NCI-H345 treated with DMSO at 0.1 percent for 48 hours (cell line): ENCODE data around the gene BLMH.

Experiments used
- DNase-seq: peaks from one replicate; lab custom pipeline; 2025; ENCODE audit not compliant: unreplicated experiment; lab: John Stamatoyannopoulos, UW

BLMH gene

DNA sequence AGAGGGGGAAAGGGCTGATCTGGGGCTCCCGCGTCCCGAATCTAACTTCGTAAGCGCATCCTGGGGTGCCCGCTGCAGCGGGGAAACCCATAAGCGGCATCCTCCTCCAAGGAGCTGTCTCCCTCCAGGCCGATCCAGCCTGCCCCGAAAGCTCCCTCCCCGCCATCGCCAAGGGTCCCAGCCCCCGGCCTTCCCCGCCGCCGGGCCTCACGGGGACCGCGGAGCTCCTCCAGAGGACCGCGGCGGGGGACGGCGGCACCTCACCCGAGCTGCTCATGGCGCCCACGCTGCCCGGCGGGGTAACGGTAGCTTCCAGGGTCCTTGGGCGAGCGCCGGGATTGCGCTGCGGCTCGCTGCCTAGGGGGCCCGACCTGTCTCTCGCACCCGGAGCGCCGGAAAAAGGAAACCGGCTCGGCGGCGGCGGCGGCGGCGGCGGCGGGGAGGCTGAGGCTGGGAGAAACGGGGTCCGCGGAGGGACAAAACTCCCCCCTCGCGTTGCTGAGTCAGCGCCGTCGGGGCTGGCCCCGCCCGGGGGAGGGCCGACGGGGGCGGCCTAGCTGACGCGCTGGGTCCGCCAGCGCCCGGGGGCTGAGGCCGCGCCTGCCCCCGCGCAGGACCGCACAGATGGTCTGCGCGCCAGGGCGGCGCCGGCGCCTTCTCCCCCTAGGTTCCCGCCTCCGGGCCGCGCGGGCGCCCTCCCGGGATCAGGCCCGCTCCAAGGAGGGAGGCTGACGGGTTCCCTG lies at the start of gene BLMH:
BLMH (minus strand) TSS at position 402 of the 743 bp plus-strand sequence; CDS start at position 277, 125 bp downstream.
- DNase-seq = peak; percentile 28

- no peak for DNase-seq
Observed at GRCh38 chr17:30340801-30341356, 49.1 kb upstream of the BLMH start.

DNA sequence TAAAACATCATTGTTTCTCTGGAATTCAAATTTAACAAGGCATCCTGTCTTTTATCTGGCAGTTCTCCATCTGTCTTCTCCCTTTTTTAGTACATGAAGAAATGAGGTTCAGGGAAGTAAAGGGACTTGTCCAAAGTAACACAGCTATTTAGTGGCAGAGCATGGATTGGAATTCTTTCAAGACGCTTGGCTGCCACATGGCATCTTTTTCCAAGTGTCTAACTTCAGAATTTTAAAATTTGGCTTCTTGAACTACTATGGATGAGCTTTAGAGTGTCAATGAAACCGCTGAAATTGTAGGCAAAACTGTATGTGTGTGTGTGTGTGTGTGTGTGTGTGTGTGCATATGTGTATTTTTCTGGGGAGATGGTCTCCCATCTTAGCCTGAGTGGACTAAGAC lies 47.3 kb upstream of the BLMH start:
- DNase-seq = no peak

- no peak for DNase-seq
Observed at GRCh38 chr17:30337393-30337999, 45.8 kb upstream of the BLMH start.

- peak; percentile 64 for DNase-seq
Observed at GRCh38 chr17:30336369-30337171, 44.8 kb upstream of the BLMH start.

- DNase-seq = no peak
Observed at GRCh38 chr17:30334421-30334820, 42.7 kb upstream of the BLMH start.

DNA sequence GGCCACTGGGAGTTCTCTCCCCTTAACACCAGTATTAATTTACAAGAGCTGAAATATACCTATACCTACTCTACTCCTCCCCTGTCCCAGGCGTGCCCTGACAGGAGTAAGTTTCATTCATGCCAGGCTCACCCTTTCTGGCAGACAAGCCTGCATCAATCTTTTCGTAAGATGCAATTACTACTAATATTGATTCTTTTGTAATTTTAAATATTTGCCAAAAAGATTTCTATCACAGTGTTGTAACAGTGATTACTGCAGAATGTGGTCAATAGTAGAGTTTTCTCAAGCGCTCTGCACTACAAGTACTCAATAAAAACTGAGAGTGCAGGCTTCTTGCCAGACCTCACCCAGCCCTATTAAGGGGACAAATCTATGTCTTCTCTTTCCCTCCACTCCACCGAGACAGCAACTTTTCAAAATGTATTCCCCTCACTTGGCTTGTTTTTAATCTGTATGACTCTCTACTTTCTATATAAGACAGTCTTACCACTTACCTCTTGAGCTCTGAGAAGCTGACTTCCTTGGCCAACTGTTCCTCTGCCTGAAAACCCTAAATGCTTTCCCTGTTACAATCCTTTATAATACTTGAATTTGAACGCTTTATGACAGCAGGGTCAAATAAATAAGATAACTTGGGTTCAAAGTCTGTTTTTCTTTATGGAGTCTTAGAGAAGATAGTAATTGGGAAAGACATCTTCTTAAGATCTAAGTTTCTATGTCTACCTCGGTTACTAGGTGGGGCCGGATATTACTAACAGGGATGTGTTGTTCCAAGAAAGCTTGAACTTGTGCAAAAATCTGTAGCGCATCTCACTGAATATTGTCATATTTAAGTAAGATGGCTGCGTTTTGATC lies 42.0 kb upstream of the BLMH start, which contains the start of gene TMIGD1:
TMIGD1 (minus strand) TSS at position 555 of the 858 bp plus-strand sequence. CDS start 1,924 bp downstream, outside the sequence.
- no peak for DNase-seq

DNA sequence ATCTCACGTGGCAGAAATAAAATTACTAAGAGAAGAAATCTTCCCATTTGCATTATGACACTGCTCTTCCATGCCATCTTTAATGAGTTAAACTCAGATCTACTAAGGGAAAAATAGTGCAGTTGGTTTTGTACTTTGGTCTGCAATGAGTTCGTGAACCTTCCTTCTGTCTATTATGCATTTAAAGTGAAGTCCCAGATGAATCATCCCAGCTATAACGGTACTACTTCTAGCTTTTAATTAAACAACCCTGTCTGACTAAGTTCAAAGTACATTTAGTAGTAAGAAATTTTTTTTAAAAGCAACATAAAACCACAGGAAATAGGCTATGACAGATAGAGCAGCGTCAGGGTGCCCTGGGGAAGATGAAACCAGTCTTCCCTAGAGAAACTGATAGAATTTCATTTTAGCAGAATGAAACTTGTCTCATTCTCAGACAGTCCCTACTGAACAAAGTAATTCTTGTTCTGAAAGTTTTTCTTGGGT lies 40.4 kb upstream of the BLMH start:
- DNase-seq = no peak

DNA sequence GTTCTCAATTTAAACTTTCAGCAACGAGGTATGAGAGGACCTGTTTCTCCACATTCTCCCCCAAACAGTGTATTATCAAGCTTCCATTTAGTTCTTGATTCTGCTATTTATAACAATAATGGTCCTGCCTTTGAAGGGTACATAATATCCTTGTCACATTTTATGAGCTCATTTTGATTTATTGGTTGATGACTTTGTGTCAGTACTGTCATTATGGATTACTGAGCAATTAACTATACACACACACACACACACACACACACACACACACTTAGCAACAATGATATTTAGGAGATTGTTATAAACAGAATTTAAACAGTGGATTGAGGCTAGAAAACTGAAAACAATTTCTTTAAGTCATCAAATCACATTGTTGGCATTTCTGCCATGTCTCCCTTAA lies 35.1 kb upstream of the BLMH start:
- DNase-seq = no peak

DNA sequence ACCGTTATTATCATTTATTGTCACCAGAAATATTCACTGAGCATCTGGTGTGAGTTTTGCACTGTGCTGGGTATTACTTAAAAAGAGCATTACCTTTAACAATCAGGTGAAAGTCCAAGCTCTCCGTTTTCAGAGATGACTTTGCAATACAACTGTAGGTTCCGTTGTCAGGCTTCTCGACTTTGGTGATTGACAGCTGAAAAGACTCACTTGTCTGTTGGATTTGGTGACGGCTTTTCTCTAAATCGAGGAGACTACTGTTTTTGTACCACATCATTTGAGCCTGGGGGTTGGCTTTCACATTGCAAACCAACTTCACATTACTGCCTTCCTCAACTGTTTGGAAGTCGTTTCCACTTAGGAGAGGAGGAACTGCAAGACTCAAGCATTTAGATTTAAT lies 33.0 kb upstream of the BLMH start:
- no peak for DNase-seq

DNA sequence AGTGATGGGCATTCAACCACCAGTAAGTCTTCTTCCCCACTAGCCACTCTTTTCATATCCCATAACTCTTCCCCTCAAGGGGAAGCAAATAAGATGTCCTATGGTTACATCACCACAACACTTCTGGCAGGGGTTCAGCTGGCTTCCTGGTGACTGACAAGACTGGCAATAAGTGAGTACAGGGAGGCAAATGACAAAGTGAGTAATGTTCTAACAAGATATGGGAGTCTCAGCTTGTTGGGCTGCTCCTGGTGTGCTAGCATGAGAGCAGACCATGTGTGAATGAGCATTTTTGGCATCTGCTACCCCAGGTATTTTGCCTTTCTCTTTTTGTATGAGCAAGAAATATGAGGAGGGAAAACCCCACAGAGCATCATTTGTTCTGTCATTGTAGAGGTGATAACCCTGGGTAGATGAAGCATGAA lies 32.2 kb upstream of the BLMH start:
- peak; percentile 14 for DNase-seq

DNA sequence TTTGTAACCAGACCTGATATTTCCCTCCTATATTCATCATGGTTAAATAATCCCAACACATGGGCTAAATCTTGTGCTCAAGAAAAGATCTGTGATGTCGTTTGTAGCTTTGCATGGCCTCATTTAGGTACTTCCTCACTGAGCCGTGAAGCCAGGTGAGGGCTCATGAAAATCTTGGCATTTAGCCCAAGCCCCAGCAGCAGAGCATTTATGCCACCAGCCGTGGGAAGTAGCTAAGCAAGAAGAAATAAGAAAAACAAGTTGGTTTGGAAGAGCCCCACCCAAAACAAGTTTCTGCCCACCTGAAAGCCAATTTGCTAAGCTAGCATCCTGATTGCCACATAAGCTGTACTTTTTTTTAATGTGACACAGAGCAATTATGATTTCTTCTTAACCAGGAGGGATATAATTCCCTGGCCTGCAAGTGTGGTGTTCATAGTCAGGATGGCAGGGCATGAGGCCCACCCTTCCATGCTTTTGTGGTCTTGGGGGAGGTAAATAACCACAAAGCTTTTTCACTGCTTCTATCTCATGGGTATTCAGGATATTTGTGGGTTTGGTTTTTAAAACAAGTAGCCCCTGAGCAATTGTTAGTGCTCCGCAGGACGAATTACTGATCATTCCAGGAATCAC lies 31.6 kb upstream of the BLMH start:
- DNase-seq = peak; percentile 77

DNA sequence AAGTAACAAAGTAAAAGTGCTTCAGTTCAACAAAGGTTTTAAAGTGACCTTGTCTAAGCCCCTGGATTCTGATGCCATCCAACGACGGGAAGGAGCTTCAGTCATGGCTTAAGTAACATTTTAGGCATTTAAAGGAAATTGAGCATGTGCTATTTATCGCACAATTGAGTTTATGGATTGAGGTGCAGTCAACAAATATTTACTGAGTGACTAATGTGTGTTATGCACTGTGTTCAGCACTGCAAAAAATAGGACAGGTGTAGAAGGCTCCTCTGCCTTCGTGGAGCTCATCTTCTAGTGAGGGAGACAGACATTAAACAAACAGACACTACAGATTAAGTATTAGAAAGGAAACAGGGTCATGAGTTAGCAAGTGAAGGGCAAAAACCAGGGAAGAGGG lies 29.6 kb upstream of the BLMH start:
- DNase-seq = peak; percentile 92

DNA sequence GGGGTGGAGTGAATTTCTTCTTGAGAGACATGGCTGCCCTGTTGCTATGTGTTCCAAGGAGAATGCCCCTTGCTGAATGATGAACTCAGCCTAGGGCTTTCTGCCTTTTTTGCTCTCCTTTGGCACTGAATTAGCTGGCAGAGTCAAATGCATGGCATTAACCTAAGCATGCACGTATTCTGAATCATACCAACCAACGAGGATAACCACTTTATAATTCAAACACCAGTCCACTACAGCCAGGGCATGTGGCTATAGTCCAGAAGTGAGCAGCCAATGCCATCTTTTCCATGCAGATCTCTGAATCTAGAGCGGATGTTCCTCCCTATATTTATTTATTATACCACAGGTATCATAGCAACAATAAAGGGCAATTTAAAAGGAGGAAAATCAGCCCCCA lies 26.4 kb upstream of the BLMH start:
- no peak for DNase-seq

DNA sequence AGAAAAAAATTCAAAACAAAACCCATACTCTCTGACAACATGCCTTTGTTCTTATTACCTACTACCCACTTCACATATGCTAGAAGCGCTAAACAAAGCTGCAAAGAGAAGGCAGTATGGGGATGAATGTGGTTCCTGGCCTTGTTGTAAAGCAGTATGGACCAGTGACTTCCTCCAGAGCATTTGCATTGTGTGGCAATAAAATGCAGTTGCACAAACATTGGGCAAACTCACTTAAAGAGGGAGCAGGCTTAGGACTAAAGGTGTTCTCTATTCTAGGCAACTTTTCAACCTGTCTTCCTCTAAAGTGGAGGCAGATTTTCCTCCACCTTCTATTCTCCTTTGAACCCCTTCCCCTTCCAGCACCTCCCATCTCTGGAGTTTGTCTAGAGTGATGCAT lies 25.0 kb upstream of the BLMH start:
- no peak for DNase-seq

DNA sequence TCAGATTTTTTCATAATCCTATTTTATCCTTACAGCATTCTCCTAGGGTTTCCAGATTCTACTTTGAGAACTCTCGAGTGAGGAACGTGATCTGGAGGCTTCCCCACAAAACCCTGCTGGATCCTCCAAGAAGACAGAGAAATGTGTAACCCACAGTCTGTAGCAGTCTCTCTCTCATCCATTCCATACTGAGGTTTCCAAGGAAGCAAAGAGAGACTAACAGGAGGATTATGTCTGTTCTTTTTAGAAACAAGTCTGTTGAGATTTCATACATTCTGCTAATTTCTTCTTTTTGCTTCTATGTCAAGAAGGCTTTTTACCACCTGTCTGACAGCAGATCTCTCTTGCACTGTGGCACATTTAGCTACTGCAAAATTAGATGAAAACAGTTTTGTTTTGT lies 23.4 kb upstream of the BLMH start:
- no peak for DNase-seq

DNA sequence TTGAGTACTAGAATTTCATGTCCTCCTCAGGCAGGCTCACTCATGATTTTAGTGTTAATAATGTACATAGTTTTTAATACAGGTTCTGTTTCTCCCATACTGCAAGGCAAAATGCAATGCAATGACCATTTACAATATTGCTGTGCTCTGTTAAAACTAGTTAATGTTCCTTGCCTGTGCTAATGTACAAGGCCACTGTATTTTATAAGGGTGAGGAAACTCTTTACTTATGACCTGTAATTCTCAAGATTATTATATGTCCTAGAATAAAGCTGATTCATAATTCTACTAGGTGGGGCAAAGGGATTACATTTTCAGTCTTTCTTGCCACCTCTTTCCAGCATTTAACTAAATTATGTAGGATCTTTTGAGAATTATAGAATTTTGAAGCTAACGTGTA lies 22.7 kb upstream of the BLMH start:
- DNase-seq = no peak

DNA sequence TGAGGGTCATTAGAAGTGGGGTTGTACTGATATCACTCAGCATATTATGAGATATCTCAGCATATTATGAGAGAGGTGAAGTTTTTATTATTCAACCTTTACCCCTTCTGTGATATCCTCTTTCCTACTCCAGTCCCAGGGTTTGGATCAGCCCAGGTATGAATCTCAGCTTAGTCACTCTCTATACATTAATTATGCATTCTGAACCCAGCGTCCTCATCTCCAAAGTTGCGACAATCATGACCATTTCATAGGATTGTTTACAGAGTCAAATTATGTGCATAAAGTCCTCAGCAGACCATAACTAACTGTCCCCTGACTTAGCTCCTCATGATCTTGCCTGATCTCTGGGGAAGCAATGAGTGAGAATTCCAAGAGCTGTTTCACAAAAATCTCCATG lies 20.5 kb upstream of the BLMH start:
- no peak for DNase-seq

GRCh38 chr17:30310562-30310961 lies 18.8 kb upstream of the BLMH start:
- no peak for DNase-seq

DNA sequence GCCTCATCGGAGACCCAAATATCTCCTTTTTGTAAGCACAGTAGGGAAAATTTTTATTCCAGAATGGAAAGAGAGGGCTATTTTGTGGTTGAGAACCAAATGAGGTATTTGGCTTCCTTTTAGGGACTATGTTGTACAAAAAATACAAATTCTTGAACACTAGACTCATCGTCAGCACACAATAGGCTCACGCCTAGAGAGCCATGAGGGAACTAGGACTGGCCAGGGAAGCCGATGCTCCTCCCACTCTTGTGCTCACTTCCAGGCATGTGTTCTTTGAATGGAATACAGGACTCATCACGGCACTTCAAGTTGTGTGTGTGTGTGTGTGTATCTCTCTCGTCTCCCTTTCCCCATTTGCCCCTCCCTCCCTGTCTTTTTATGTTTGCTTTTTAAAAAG lies 17.8 kb upstream of the BLMH start:
- no peak for DNase-seq
